GM19395 (cell line): ENCODE results near the gene LSMEM2.

Experiments used
- ATAC-seq: cut with Tn5 transposase; IDR thresholded peaks from one replicate; pipeline ENCODE4 v1.9.1; 2021; ENCODE audit warnings: mild to moderate bottlenecking, moderate library complexity; ENCODE audit not compliant: unreplicated experiment

LSMEM2 gene

GRCh38 chr3:50337175-50337861 is 58.4 kb downstream of the LSMEM2 start:
- peak; percentile 76 for ATAC-seq
